Endodermal cell (in vitro differentiated cells): ENCODE measurements around the gene PTF1A. TPM values are rescaled to one million over a fixed set of nuclear protein-coding genes. Genes with fewer than 3 reads are reported as not detected.

Source experiments
- DNase-seq: peaks from one replicate; pipeline ENCODE4 v3.0.0-alpha.2; 2017
- H3K27ac ChIP-seq: 2 replicates; pipeline ENCODE4 v1.5.1; 2013; ENCODE audit warnings: mild to moderate bottlenecking, low read depth, low read length, moderate library complexity
- H3K27me3 ChIP-seq: 2 replicates; pipeline ENCODE4 v1.6.1; 2013; ENCODE audit warnings: mild to moderate bottlenecking, low read length, moderate library complexity; ENCODE audit not compliant: insufficient read depth, control insufficient read depth, poor library complexity, severe bottlenecking
- H3K36me3 ChIP-seq: 2 replicates; pipeline ENCODE4 v1.7.0; 2013; ENCODE audit warnings: mild to moderate bottlenecking, low read length, moderate library complexity; ENCODE audit not compliant: control insufficient read depth, insufficient read depth
- H3K4me1 ChIP-seq: one replicate; pipeline ENCODE4 v1.7.0; 2013; ENCODE audit warnings: low read length; ENCODE audit not compliant: control insufficient read depth, insufficient read depth
- H3K4me3 ChIP-seq: 2 replicates; pipeline ENCODE4 v1.5.1; 2013; ENCODE audit warnings: mild to moderate bottlenecking, low read length, moderate library complexity
- H3K9ac ChIP-seq: 2 replicates; pipeline ENCODE4 v1.6.1; 2013; ENCODE audit warnings: mild to moderate bottlenecking, low read length, moderate library complexity; ENCODE audit not compliant: poor library complexity, severe bottlenecking; ENCODE audit errors: extremely low read depth
- H3K9me3 ChIP-seq: 2 replicates; pipeline ENCODE4 v1.6.1; 2013; ENCODE audit warnings: mild to moderate bottlenecking, low read length, moderate library complexity; ENCODE audit not compliant: control insufficient read depth
- H3K27ac Mint-ChIP-seq: 2 replicates; pipeline ENCODE4 v1.8.0; 2020; ENCODE audit warnings: mixed read lengths
- H3K27me3 Mint-ChIP-seq: 2 replicates; pipeline ENCODE4 v1.8.0; 2021; ENCODE audit warnings: mild to moderate bottlenecking, mixed read lengths; ENCODE audit not compliant: insufficient read depth
- H3K36me3 Mint-ChIP-seq: 2 replicates; pipeline ENCODE4 v1.8.0; 2020; ENCODE audit warnings: low read depth, mixed read lengths
- H3K4me1 Mint-ChIP-seq: 2 replicates; pipeline ENCODE4 v1.8.0; 2020; ENCODE audit warnings: mixed read lengths
- H3K4me3 Mint-ChIP-seq: 2 replicates; pipeline ENCODE4 v1.8.0; 2020; ENCODE audit warnings: mild to moderate bottlenecking, moderate library complexity, mixed read lengths
- H3K9me3 Mint-ChIP-seq: 2 replicates; pipeline ENCODE4 v1.8.0; 2020; ENCODE audit warnings: mild to moderate bottlenecking, mixed read lengths
- CTCF ChIP-seq: fragments of 200-600 bp; sonication (generic); conservative IDR thresholded peaks from 2 replicates; pipeline ENCODE4 v1.5.0; 2021; ENCODE audit warnings: antibody characterized with exemption, mild to moderate bottlenecking
- WGBS, 2 experiments: methylation state at CpG; one replicate each; pipeline versions ENCODE4 v1.1.5 to v1.1.7; 2013; ENCODE audit warnings: missing lambda C conversion rate in 2 of 2, mixed read lengths in 1 of 2; ENCODE audit not compliant: insufficient coverage in 1 of 2, insufficient read length in 1 of 2; 5-methylcytosine and 5-hydroxymethylcytosine counted together
- total RNA-seq, 2 donors: library from RNA; stranded (reverse); fragmentation: NEBNext Ultra II Directional in 1 of 2; extraction: Animal tissue kit (Norgen Biotek cat#: 25700) in 1 of 2; gene quantifications; 2 replicates in 1 of 2; 3 replicates in 1 of 2; pipeline ENCODE4 v1.2.1, GENCODE V29; 2021

The PTF1A gene
- total RNA-seq, 2 donors from 2014 or later: not detected

- Histone ChIP-seq H3K36me3 (no peaks in the 10 kb centered on the region), H3K9ac (no peak overlapping the region), H3K9me3 (no peaks in the 10 kb centered on the region), H3K4me3 (no peak overlapping the region), H3K4me1 (no peaks in the 10 kb centered on the region), H3K27me3 (no peaks in the 10 kb centered on the region), H3K27ac (no peak overlapping the region)
- no peak for DNase-seq
- Mint-ChIP-seq H3K4me3 (no peak overlapping the region), H3K36me3 (no peaks in the 10 kb centered on the region), H3K27ac (no peak overlapping the region), H3K27me3 (peaks cover 2% of the 10 kb centered on the region), H3K4me1 (no peaks in the 10 kb centered on the region), H3K9me3 (no peaks in the 10 kb centered on the region)
- 95% methylated on average over 19 of the region's 19 CpGs; no CpG with 5 or more reads in 1 of the 2 experiments for WGBS, 2 experiments
- no peak for TF ChIP-seq CTCF
Measured at GRCh38 chr10:23148214-23148613, 43.9 kb upstream of the PTF1A start.

- TF ChIP-seq CTCF: no peak
- Histone ChIP-seq H3K9ac (no peak overlapping the region), H3K36me3 (no peaks in the 10 kb centered on the region), H3K4me1 (no peaks in the 10 kb centered on the region), H3K4me3 (no peak overlapping the region), H3K9me3 (no peaks in the 10 kb centered on the region), H3K27me3 (no peaks in the 10 kb centered on the region), H3K27ac (no peak overlapping the region)
- 90 to 91% methylated on average over 4 of the region's 4 CpGs for WGBS, 2 experiments
- no peaks in the 10 kb centered on the region for H3K9me3 Mint-ChIP-seq
- H3K27me3 Mint-ChIP-seq: peaks cover 4% of the 10 kb centered on the region
- H3K4me3 Mint-ChIP-seq: no peak overlapping the region
- no peak for DNase-seq
- no peak overlapping the region for H3K27ac Mint-ChIP-seq
- no peaks in the 10 kb centered on the region for H3K4me1 Mint-ChIP-seq
- no peaks in the 10 kb centered on the region for H3K36me3 Mint-ChIP-seq
Measured at GRCh38 chr10:23150091-23150490, 42.0 kb upstream of the PTF1A start.

- Mint-ChIP-seq H3K9me3 (no peaks in the 10 kb centered on the region), H3K27me3 (peaks cover 6% of the 10 kb centered on the region), H3K27ac (no peak overlapping the region), H3K36me3 (no peaks in the 10 kb centered on the region), H3K4me1 (no peaks in the 10 kb centered on the region), H3K4me3 (no peak overlapping the region)
- Histone ChIP-seq H3K36me3 (no peaks in the 10 kb centered on the region), H3K9me3 (no peaks in the 10 kb centered on the region), H3K9ac (no peak overlapping the region), H3K27ac (no peak overlapping the region), H3K27me3 (peaks cover 5% of the 10 kb centered on the region), H3K4me3 (no peak overlapping the region), H3K4me1 (no peaks in the 10 kb centered on the region)
- DNase-seq: no peak
- 87% methylated on average over 12 of the region's 12 CpGs for WGBS, 2 experiments
- TF ChIP-seq CTCF: no peak
Measured at GRCh38 chr10:23150610-23151009, 41.5 kb upstream of the PTF1A start.
